Calu3 (cell line): Measurements from ENCODE around the gene FUT6. TPM values are rescaled to one million over a fixed set of nuclear protein-coding genes. Genes with fewer than 3 reads are reported as not detected.
A peak's percentile ranks its signal among the peaks of the same experiment; 100 is the strongest.

ENCODE experiments used
- BruUV-seq: library from RNA; stranded (reverse); fragments of 400-500 nt; replicated peaks from 2 replicates; lab custom pipeline; 2021; lab: Mats Ljungman, UMichigan
- CTCF ChIA-PET: fragments of 300-600 bp; sonication (Branson Sonifier 250); formaldehyde crosslinking; loops from one replicate; lab custom pipeline; 2022; ENCODE audit warnings: antibody characterized with exemption; lab: Charles Lee
- DNase-seq: peaks from one replicate; pipeline ENCODE4 v3.0.0; 2022
- H3K27ac Mint-ChIP-seq: one replicate; pipeline ENCODE4 v1.8.0; 2022; ENCODE audit warnings: mixed read lengths; ENCODE audit not compliant: unreplicated experiment
- H3K27me3 Mint-ChIP-seq: one replicate; pipeline ENCODE4 v1.8.0; 2022; ENCODE audit warnings: mixed read lengths; ENCODE audit not compliant: unreplicated experiment
- H3K36me3 Mint-ChIP-seq: one replicate; pipeline ENCODE4 v1.8.0; 2022; ENCODE audit warnings: mild to moderate bottlenecking, moderate library complexity, mixed read lengths; ENCODE audit not compliant: insufficient read depth, unreplicated experiment
- H3K4me1 Mint-ChIP-seq: one replicate; pipeline ENCODE4 v1.8.0; 2022; ENCODE audit warnings: mild to moderate bottlenecking, low read depth, mixed read lengths; ENCODE audit not compliant: unreplicated experiment
- H3K4me3 Mint-ChIP-seq: one replicate; pipeline ENCODE4 v1.8.0; 2022; ENCODE audit warnings: mild to moderate bottlenecking, low read depth, moderate library complexity, mixed read lengths; ENCODE audit not compliant: unreplicated experiment
- H3K9me3 Mint-ChIP-seq: one replicate; pipeline ENCODE4 v1.8.0; 2022; ENCODE audit warnings: low read depth, mixed read lengths; ENCODE audit not compliant: unreplicated experiment
- intact Hi-C: fragments of 100-400 bp; cut with micrococcal nuclease; formaldehyde crosslinking; loops from one replicate; pipeline ENCODE4 v1.10.0; 2022; ENCODE audit not compliant: unreplicated experiment
- total RNA-seq: library from RNA; stranded (reverse); gene quantifications from 2 replicates; pipeline ENCODE4 v1.2.3, GENCODE V29; 2022
- TF ChIP-seq, protein P1 (sequence below): fragments of 200-600 bp; IDR thresholded peaks from one replicate; pipeline ENCODE4 v1.8.0; 2022; ENCODE audit warnings: antibody characterized with exemption; ENCODE audit not compliant: unreplicated experiment

The FUT6 gene
- total RNA-seq, 1 experiment from 2014 or later = 1.8 TPM

DNA sequence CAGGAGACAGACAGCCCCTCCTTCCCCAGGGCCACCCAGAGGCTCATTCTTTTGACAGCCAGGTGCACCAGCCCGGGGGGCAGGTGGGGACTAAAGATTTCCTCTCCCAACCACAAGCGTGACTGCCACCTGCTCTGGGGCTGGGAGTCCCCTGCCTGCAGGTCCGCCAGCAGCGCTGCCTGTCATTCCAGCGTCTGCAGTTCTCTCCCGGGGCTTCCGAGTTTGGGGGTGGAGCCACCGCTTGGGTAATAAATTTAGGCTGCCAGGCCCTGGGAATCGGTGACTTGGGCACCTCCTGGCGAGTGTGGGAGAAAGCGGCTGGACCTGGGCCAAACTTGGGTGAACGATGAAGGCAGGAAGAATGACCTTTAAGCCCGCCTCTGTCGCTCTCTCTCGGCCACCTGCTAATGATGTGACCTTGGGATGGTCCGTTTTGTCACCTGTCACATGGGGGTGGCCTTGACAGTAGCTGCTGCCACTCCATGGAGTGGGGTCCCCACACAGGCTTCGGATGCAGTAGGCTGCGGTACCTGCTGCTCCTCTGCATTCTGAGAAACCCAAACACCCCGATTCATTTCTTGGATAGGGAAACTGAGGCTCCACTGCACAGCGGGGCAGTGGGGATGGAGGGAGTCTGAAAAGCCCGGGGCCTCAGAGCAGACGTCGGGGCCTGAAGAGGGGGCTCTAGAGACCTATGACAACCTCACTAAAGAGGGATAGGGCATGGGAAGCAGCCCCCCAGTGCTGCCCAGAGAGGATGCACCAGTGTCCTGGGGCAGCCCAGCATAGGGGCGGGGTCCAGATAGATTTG lies 12.8 kb downstream of the FUT6 start:
- BruUV-seq = no TSS peak
- Mint-ChIP-seq H3K27ac (no peak overlapping the region), H3K27me3 (no peaks in the 10 kb centered on the region), H3K9me3 (no peaks in the 10 kb centered on the region), H3K36me3 (peaks cover 12% of the 10 kb centered on the region), H3K4me3 (peak overlapping the region; percentile 14), H3K4me1 (peaks cover 9% of the 10 kb centered on the region)
- DNase-seq = peak; percentile 58
- TF ChIP-seq, protein P1, sequence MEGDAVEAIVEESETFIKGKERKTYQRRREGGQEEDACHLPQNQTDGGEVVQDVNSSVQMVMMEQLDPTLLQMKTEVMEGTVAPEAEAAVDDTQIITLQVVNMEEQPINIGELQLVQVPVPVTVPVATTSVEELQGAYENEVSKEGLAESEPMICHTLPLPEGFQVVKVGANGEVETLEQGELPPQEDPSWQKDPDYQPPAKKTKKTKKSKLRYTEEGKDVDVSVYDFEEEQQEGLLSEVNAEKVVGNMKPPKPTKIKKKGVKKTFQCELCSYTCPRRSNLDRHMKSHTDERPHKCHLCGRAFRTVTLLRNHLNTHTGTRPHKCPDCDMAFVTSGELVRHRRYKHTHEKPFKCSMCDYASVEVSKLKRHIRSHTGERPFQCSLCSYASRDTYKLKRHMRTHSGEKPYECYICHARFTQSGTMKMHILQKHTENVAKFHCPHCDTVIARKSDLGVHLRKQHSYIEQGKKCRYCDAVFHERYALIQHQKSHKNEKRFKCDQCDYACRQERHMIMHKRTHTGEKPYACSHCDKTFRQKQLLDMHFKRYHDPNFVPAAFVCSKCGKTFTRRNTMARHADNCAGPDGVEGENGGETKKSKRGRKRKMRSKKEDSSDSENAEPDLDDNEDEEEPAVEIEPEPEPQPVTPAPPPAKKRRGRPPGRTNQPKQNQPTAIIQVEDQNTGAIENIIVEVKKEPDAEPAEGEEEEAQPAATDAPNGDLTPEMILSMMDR = no peak
- intact Hi-C loops = no loop called here
- CTCF ChIA-PET = no interaction called here

DNA sequence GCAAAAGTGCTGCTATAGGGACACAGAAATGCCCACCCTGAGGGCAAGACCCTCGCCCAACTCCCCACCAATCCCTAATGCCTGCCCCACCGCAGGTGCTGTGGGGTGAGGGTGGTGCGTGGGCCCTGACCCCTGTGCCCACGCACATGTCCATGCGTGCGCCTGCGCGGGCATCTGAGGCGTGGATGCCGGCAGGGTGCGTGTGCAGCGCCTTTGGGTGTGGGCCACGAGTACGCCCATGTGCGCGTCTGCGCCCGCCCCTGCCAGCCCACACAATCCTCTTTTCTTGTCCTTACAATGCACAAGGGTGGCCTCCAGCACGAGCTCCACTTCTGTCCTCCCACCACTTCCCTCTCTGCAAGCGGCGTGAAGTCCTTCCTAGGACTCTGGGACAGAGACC lies 14.3 kb downstream of the FUT6 start:
- Mint-ChIP-seq H3K27me3 (no peaks in the 10 kb centered on the region), H3K9me3 (no peaks in the 10 kb centered on the region), H3K4me3 (no peak overlapping the region), H3K4me1 (peaks cover 9% of the 10 kb centered on the region), H3K36me3 (peaks cover 17% of the 10 kb centered on the region), H3K27ac (no peak overlapping the region)
- DNase-seq = no peak
- TF ChIP-seq, protein P1 = no peak
- no TSS peak for BruUV-seq
- CTCF ChIA-PET = no interaction called here
- intact Hi-C loops = no loop called here

DNA sequence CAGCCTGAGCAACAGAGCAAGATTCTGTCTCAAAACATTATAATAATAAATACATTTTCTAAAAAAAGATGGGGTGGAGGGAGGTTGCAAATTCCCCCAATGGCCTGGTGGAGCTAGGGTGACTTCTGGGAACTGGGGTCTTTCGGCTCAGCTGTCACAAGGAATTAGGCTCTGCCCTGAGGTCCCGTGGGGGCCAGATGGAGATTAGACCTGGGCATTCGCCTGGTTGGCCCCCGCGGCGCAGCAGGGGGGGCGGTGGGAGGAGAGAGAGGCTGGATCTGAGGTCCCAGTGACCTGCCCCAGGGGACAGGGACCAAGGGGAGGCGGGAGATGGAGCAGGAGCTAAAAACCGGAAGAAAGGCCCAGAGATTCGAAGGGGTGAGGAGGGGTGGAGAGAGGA lies 14.8 kb downstream of the FUT6 start:
- BruUV-seq = no TSS peak
- H3K36me3 Mint-ChIP-seq = peaks cover 17% of the 10 kb centered on the region
- no peaks in the 10 kb centered on the region for H3K9me3 Mint-ChIP-seq
- no peak overlapping the region for H3K27ac Mint-ChIP-seq
- no peak overlapping the region for H3K4me3 Mint-ChIP-seq
- H3K27me3 Mint-ChIP-seq = no peaks in the 10 kb centered on the region
- intact Hi-C loops = no loop called here
- no peak for DNase-seq
- CTCF ChIA-PET = no interaction called here
- TF ChIP-seq, protein P1 = no peak
- H3K4me1 Mint-ChIP-seq = peaks cover 9% of the 10 kb centered on the region

DNA sequence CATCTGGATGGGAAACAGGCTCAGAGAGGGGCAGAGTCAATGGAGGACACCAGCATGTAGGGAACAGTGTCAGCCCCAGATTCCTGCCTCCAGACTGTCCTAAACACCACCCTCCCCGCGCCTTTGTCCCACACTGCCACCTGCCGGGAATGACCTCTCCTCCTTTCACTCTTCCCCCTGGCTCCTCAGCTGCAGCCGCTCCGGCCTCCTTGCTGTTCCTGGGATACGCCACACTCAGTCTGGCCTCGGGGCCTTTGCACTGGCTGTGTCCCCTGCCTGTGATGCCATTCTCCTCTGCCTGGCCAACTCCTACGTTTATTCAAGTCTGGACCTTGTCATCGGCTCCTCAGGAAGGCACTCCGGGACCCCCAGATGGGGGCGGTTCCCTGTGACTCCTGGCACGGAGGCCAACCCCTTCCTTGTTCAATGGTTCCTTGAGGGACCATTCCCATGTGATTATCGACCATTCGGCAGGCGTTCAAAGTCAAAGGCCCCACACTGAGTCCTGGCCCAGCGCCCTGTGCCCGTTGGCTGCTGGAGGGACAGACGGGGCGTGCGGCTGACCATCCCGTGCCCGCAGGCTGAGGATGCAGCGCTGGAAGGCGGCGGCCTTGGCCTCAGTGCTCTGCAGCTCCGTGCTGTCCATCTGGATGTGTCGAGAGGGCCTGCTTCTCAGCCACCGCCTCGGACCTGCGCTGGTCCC lies 15.8 kb downstream of the FUT6 start:
- H3K27me3 Mint-ChIP-seq = no peaks in the 10 kb centered on the region
- no peak overlapping the region for H3K27ac Mint-ChIP-seq
- TF ChIP-seq, protein P1 = peak; percentile 17
- no peaks in the 10 kb centered on the region for H3K9me3 Mint-ChIP-seq
- H3K36me3 Mint-ChIP-seq = peaks cover 17% of the 10 kb centered on the region
- DNase-seq = peak; percentile 46
- no peak overlapping the region for H3K4me3 Mint-ChIP-seq
- CTCF ChIA-PET = no interaction called here
- BruUV-seq = no TSS peak
- intact Hi-C loops = no loop called here
- H3K4me1 Mint-ChIP-seq = peaks cover 9% of the 10 kb centered on the region
